Measurements from ENCODE around the gene NCAPG2. TPM values are rescaled to one million over a fixed set of nuclear protein-coding genes. Genes with fewer than 3 reads are reported as not detected.
A peak's percentile ranks its signal among the peaks of the same experiment; 100 is the strongest.

NCAPG2 gene
- total RNA-seq, 2 experiments from 2014 or later, result 61.8 to 111 TPM

DNA sequence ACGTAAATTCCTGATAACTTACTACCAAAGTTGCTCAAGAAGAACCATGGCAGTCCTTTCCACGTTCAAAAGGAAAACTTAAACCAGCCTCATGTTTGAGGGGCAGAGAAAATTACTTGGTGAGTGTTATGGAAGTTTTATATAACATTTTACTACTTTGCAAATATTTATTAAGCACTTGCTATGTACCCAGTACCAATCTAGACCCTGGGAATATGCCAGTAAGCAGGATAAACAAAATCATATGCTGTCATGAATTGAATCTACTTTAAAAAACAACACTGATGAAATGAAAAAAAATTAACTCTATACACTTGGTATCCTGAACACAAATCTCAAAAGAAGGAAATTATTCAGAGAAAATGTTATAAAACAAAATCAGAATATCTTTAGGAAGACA is 46.1 kb downstream of the NCAPG2 start:
- no peaks in the 10 kb centered on the region for H3K79me2 ChIP-seq (ENCODE audit: insufficient read depth, low read depth, low read length)
- ChIA-PET POLR2A (interaction anchor here (0.7 kb wide), 1 partner anchor 9 kb away, joined by 3 read pairs; no protein-coding TSS in a partner anchor), CTCF (ENCODE audit: unreplicated experiment) (no interaction called here)
- no peaks in the 10 kb centered on the region for H3K4me1 ChIP-seq (ENCODE audit: insufficient read depth, low read length, poor library complexity, severe bottlenecking)
- H4K20me1 ChIP-seq (ENCODE audit: insufficient read depth, low read length), result no peaks in the 10 kb centered on the region
- no peak overlapping the region for H2AFZ ChIP-seq (ENCODE audit: low read length)
- no peaks in the 10 kb centered on the region for H3K9me3 ChIP-seq (ENCODE audit: low read length)
- H3K4me2 ChIP-seq (ENCODE audit: low read length), result no peak overlapping the region
- peaks cover 94% of the 10 kb centered on the region for H3K36me3 ChIP-seq (ENCODE audit: insufficient read depth, low read length)
- H3K9me2 ChIP-seq (ENCODE audit: insufficient read depth, low read length), result no peaks in the 10 kb centered on the region
- no peak overlapping the region for H3K27ac ChIP-seq (ENCODE audit: low read depth, low read length, poor library complexity, severe bottlenecking)
- H3K4me3 ChIP-seq (ENCODE audit: low read depth, low read length, poor library complexity, severe bottlenecking), result no peak overlapping the region
- intact Hi-C loops (cut with micrococcal nuclease; ENCODE audit: unreplicated experiment), result no loop called here
- BruUV-seq (replicated peaks), result no TSS peak
- TF ChIP-seq, protein P1, sequence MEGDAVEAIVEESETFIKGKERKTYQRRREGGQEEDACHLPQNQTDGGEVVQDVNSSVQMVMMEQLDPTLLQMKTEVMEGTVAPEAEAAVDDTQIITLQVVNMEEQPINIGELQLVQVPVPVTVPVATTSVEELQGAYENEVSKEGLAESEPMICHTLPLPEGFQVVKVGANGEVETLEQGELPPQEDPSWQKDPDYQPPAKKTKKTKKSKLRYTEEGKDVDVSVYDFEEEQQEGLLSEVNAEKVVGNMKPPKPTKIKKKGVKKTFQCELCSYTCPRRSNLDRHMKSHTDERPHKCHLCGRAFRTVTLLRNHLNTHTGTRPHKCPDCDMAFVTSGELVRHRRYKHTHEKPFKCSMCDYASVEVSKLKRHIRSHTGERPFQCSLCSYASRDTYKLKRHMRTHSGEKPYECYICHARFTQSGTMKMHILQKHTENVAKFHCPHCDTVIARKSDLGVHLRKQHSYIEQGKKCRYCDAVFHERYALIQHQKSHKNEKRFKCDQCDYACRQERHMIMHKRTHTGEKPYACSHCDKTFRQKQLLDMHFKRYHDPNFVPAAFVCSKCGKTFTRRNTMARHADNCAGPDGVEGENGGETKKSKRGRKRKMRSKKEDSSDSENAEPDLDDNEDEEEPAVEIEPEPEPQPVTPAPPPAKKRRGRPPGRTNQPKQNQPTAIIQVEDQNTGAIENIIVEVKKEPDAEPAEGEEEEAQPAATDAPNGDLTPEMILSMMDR (conservative IDR thresholded peaks at IDR 0.05; ENCODE audit: low read length), result no peak
- TF ChIP-seq EZH2phosphoT487 (IDR thresholded peaks at IDR 0.05; ENCODE audit: borderline replicate concordance, low read depth, low read length), result no peak
- no peak for DNase-seq (ENCODE audit: low spot score)

DNA sequence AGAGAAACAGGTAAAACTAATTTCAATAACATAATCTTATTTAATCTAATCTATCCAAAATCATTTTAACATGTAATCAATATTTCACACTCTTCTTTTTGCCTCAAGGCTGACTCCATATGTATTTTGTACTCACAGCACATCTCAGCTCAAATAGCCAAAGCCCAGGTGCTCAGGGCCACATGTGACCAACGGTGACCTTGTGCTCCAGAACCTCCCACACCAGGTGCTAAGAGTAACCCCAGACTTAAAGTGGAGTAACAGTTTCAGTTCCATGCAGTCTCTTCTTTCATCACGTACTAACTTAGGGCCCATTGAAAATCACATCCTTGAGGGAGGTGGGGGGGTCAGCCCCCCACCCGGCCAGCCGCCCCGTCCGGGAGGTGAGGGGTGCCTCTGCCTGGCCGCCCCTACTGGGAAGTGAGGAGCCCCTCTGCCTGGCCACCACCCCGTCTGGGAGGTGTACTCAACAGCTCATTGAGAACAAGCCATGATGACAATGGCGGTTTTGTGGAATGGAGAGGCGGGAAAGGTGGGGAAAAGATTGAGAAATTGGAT is 47.3 kb downstream of the NCAPG2 start:
- CTCF ChIA-PET (ENCODE audit: unreplicated experiment), result no interaction called here
- no TSS peak for BruUV-seq (replicated peaks)

DNA sequence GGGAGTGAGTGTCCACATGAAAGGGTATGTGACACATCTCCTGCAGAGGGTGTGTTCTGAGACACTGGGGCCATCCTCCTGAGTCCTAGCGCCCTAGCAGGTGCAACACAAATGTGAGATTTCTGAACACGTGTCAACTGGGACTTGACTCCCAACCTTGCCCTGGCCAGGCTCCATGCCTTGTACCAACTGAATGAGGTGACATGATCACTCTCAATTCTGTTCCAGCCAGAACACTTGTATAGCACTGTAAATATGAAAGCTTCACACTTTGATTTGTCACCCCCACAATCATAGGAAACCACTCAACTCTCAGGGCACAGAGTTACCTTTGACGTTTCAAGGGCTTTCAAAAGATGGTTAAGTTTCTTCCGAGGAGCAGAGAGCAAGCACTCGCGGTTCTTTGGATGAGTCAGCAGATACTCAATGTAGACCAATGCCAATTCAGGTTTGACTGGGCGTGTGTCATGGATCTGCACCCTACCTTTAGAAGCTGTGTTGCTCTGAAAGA is 48.6 kb downstream of the NCAPG2 start:
- peaks cover 93% of the 10 kb centered on the region for H3K36me3 ChIP-seq (ENCODE audit: insufficient read depth, low read length)
- H3K9me2 ChIP-seq (ENCODE audit: insufficient read depth, low read length), result no peaks in the 10 kb centered on the region
- H3K4me2 ChIP-seq (ENCODE audit: low read length), result no peak overlapping the region
- CTCF ChIA-PET (ENCODE audit: unreplicated experiment), result no interaction called here
- no peaks in the 10 kb centered on the region for H3K79me2 ChIP-seq (ENCODE audit: insufficient read depth, low read depth, low read length)
- no peaks in the 10 kb centered on the region for H3K9me3 ChIP-seq (ENCODE audit: low read length)
- BruUV-seq (replicated peaks), result no TSS peak
- POLR2A ChIA-PET, result no interaction called here
- TF ChIP-seq, protein P1 (conservative IDR thresholded peaks at IDR 0.05; ENCODE audit: low read length), result no peak
- no peak for TF ChIP-seq EZH2phosphoT487 (IDR thresholded peaks at IDR 0.05; ENCODE audit: borderline replicate concordance, low read depth, low read length)
- H2AFZ ChIP-seq (ENCODE audit: low read length), result no peak overlapping the region
- H3K4me1 ChIP-seq (ENCODE audit: insufficient read depth, low read length, poor library complexity, severe bottlenecking), result no peaks in the 10 kb centered on the region
- H4K20me1 ChIP-seq (ENCODE audit: insufficient read depth, low read length), result no peaks in the 10 kb centered on the region
- no peak for DNase-seq (ENCODE audit: low spot score)
- no peak overlapping the region for H3K27ac ChIP-seq (ENCODE audit: low read depth, low read length, poor library complexity, severe bottlenecking)
- no peak overlapping the region for H3K4me3 ChIP-seq (ENCODE audit: low read depth, low read length, poor library complexity, severe bottlenecking)
- intact Hi-C loops (cut with micrococcal nuclease; ENCODE audit: unreplicated experiment), result no loop called here

More for the DNA sequence above, 47.3 kb downstream of the NCAPG2 start:
- Histone ChIP-seq H3K9me2 (ENCODE audit: insufficient read depth, low read length) (no peaks in the 10 kb centered on the region), H3K36me3 (ENCODE audit: insufficient read depth, low read length) (peaks cover 93% of the 10 kb centered on the region), H3K79me2 (ENCODE audit: insufficient read depth, low read depth, low read length) (no peaks in the 10 kb centered on the region), H3K4me2 (ENCODE audit: low read length) (no peak overlapping the region), H4K20me1 (ENCODE audit: insufficient read depth, low read length) (no peaks in the 10 kb centered on the region), H2AFZ (ENCODE audit: low read length) (no peak overlapping the region), H3K4me3 (ENCODE audit: low read depth, low read length, poor library complexity, severe bottlenecking) (no peak overlapping the region), H3K4me1 (ENCODE audit: insufficient read depth, low read length, poor library complexity, severe bottlenecking) (no peaks in the 10 kb centered on the region), H3K27ac (ENCODE audit: low read depth, low read length, poor library complexity, severe bottlenecking) (no peak overlapping the region), H3K9me3 (ENCODE audit: low read length) (no peaks in the 10 kb centered on the region)
- intact Hi-C loops (cut with micrococcal nuclease; ENCODE audit: unreplicated experiment), result no loop called here
- DNase-seq (ENCODE audit: low spot score), result peak; percentile 31
- TF ChIP-seq EZH2phosphoT487 (IDR thresholded peaks at IDR 0.05; ENCODE audit: borderline replicate concordance, low read depth, low read length), result no peak
- TF ChIP-seq, protein P1 (conservative IDR thresholded peaks at IDR 0.05; ENCODE audit: low read length), result no peak
- POLR2A ChIA-PET, result no interaction called here
